GM12878 (cell line): ENCODE data around the gene TANC1. TPM values are rescaled to one million over a fixed set of nuclear protein-coding genes. Genes with fewer than 3 reads are reported as not detected.

Experiments used
- ATAC-seq: fragments of 200-7000 bp; cut with Tn5 transposase; 3 replicates; pipeline ENCODE4 v1.9.1; 2020; ENCODE audit warnings: mild to moderate bottlenecking, moderate library complexity
- BruUV-seq: library from RNA; stranded (reverse); fragments of 400-500 nt; replicated peaks from 2 replicates; lab custom pipeline; 2021; lab: Mats Ljungman, UMichigan
- CTCF ChIA-PET: fragments of 300-600 bp; sonication (Branson Sonifier 250); formaldehyde crosslinking; extraction: SDS; loops from one replicate; lab custom pipeline; 2021; ENCODE audit warnings: inconsistent platforms; lab: Yijun Ruan, JAX
- POLR2A ChIA-PET: fragments of 350-600 bp; formaldehyde crosslinking; extraction: SDS; loops from one replicate; lab custom pipeline; 2021; ENCODE audit warnings: inconsistent platforms; lab: Charles Lee
- RAD21 ChIA-PET: fragments of 300-600 bp; sonication (Branson Sonifier 250); formaldehyde crosslinking; loops from one replicate; lab custom pipeline; 2023; ENCODE audit warnings: antibody characterized with exemption; ENCODE audit not compliant: unreplicated experiment; lab: Charles Lee
- SMC1A ChIA-PET: fragments of 300-600 bp; sonication (Branson Sonifier 250); formaldehyde crosslinking; loops from one replicate; lab custom pipeline; 2023; ENCODE audit not compliant: unreplicated experiment, uncharacterized antibody; lab: Charles Lee
- DNase-seq: peaks from one replicate; pipeline ENCODE4 v3.0.0-alpha.2; 2011; ENCODE audit warnings: low read depth, low spot score
- FAIRE-seq: peaks from 3 replicates; lab custom pipeline; 2011; peaks lifted over from hg19 to GRCh38; lab: Jason Lieb, UNC
- H2AFZ ChIP-seq: 2 replicates; pipeline ENCODE4 v1.6.0; 2011; ENCODE audit warnings: low read depth, low read length, control low read depth; ENCODE audit not compliant: control insufficient read depth
- H3K27ac ChIP-seq: 2 replicates; pipeline ENCODE4 v1.5.1; 2011; ENCODE audit warnings: control low read depth; ENCODE audit not compliant: control insufficient read depth, insufficient read depth
- H3K27me3 ChIP-seq, 2 experiments: replicated peaks in 1 of 2; 2 replicates each; pipeline versions ENCODE4 v1.6.0 to v1.6.1; 2011; ENCODE audit warnings: low read length in 1 of 2; ENCODE audit not compliant: control insufficient read depth in 2 of 2, insufficient read depth in 2 of 2
- H3K36me3 ChIP-seq, 2 experiments: 2 replicates each; pipeline ENCODE4 v1.5.1; 2011; ENCODE audit warnings: low read length in 1 of 2; ENCODE audit not compliant: control insufficient read depth in 2 of 2, insufficient read depth in 2 of 2
- H3K4me1 ChIP-seq: 2 replicates; pipeline ENCODE4 v1.6.1; 2011; ENCODE audit warnings: mild to moderate bottlenecking, low read length, moderate library complexity, mixed read lengths; ENCODE audit not compliant: control insufficient read depth, insufficient read depth
- H3K4me2 ChIP-seq: 2 replicates; pipeline ENCODE4 v1.6.0; 2011; ENCODE audit warnings: control low read depth; ENCODE audit not compliant: control insufficient read depth, insufficient read depth
- H3K4me3 ChIP-seq: fragments of 200-600 bp; sonication (generic); 2 replicates; pipeline ENCODE4 v1.5.1; 2016
- H3K79me2 ChIP-seq: 2 replicates; pipeline ENCODE4 v1.6.0; 2011; ENCODE audit warnings: low read length; ENCODE audit not compliant: control insufficient read depth, insufficient read depth
- H3K9ac ChIP-seq: 2 replicates; pipeline ENCODE4 v1.8.0; 2011; ENCODE audit warnings: low read length, control low read depth, mixed read lengths; ENCODE audit not compliant: control insufficient read depth, insufficient read depth
- H3K9me3 ChIP-seq: replicated peaks from 3 replicates; pipeline ENCODE4 v1.5.1; 2011; ENCODE audit warnings: mild to moderate bottlenecking, low read length; ENCODE audit not compliant: control insufficient read depth, insufficient read depth
- H4K20me1 ChIP-seq: 2 replicates; pipeline ENCODE4 v1.6.0; 2011; ENCODE audit not compliant: control insufficient read depth, insufficient read depth
- BCL11A ChIP-seq: IDR thresholded peaks from 2 replicates; pipeline ENCODE4 v1.6.1; 2011; ENCODE audit warnings: low read depth, low read length
- CBFB ChIP-seq: IDR thresholded peaks from 2 replicates; pipeline ENCODE4 v1.6.1; 2016; ENCODE audit warnings: antibody characterized with exemption, low read depth
- MLLT1 ChIP-seq: fragments of 450-650 bp; IDR thresholded peaks from 2 replicates; pipeline ENCODE4 v1.6.1; 2016; ENCODE audit warnings: mild to moderate bottlenecking
- POLR2A ChIP-seq: IDR thresholded peaks from 2 replicates; pipeline ENCODE4 v1.6.1; 2011; ENCODE audit warnings: low read depth, mild to moderate bottlenecking, low read length
- SMARCA5 ChIP-seq: fragments of 450-650 bp; IDR thresholded peaks from 2 replicates; pipeline ENCODE4 v1.6.1; 2017; ENCODE audit warnings: mild to moderate bottlenecking
- SP1 ChIP-seq: IDR thresholded peaks from one replicate; pipeline ENCODE4 v1.6.1; 2011; ENCODE audit warnings: low read depth, low read length
- SUZ12 ChIP-seq: fragments of 200-600 bp; sonication (generic); IDR thresholded peaks from one replicate; pipeline ENCODE4 v1.6.1; 2018; ENCODE audit warnings: antibody characterized with exemption, mild to moderate bottlenecking; ENCODE audit not compliant: unreplicated experiment
- TARDBP ChIP-seq: IDR thresholded peaks from 2 replicates; pipeline ENCODE4 v1.6.1; 2016; ENCODE audit warnings: borderline replicate concordance
- TBL1XR1 ChIP-seq: IDR thresholded peaks from 2 replicates; pipeline ENCODE4 v1.6.1; 2012; ENCODE audit warnings: low read depth, low read length, improper control_type of control experiment
- YBX1 ChIP-seq: fragments of 450-650 bp; IDR thresholded peaks from 2 replicates; pipeline ENCODE4 v1.6.1; 2016; ENCODE audit warnings: antibody characterized with exemption
- ZNF24 ChIP-seq: fragments of 450-650 bp; IDR thresholded peaks from 2 replicates; pipeline ENCODE4 v1.6.1; 2017; ENCODE audit warnings: antibody characterized with exemption, mild to moderate bottlenecking
- WGBS: methylation state at CpG from one replicate; pipeline ENCODE4 v1.1.6; 2016; ENCODE audit warnings: low lambda C conversion rate; ENCODE audit not compliant: insufficient replicate concordance, insufficient coverage; ENCODE audit errors: missing lambda C conversion rate; 5-methylcytosine and 5-hydroxymethylcytosine counted together
- in situ Hi-C: fragments of 300-500 bp; cut with MboI; formaldehyde crosslinking; loops from 9 replicates; pipeline ENCODE4 v1.14.3; 2018; ENCODE audit warnings: mixed read lengths
- intact Hi-C: fragments of 100-400 bp; cut with micrococcal nuclease; formaldehyde crosslinking; loops from one replicate; pipeline ENCODE4 v1.14.2; 2022; ENCODE audit not compliant: unreplicated experiment
- polyA plus RNA-seq, 11 experiments: library from polyadenylated mRNA; depleted of rRNA in 4 of 11; unstranded in 6 of 11; stranded (reverse) in 5 of 11; fragments of >200 nt; fragmentation: Nextera tagmentation in 4 of 11; fragmentation: Illumina TruSeq in 1 of 11; extraction: Ambion mirVana in 4 of 11; extraction: Trizol in 1 of 11; gene quantifications; 1 replicate in 1 of 11; 2 replicates in 10 of 11; pipeline versions ENCODE4 v1.2.1 to v1.2.3, GENCODE V29; 2011 to 2016; ENCODE audit warnings: inconsistent platforms in 2 of 11, missing spikeins in 2 of 11, low read depth in 1 of 11
- total RNA-seq, 4 experiments: library from RNA; depleted of rRNA in 3 of 4; stranded (reverse); fragments of >200 nt in 3 of 4; fragmentation: Illumina TruSeq in 1 of 4; extraction: Trizol in 1 of 4; gene quantifications; 2 replicates each; pipeline versions ENCODE4 v1.2.1 to v1.2.3, GENCODE V29; 2013 to 2021

Gene TANC1
- total and polyA plus RNA-seq, 10 of the 15 experiments (the other 5 are each of a cell fraction or from before 2014, with no cell fraction given) = 0.05 to 5.0 (median 0.34) TPM

DNA sequence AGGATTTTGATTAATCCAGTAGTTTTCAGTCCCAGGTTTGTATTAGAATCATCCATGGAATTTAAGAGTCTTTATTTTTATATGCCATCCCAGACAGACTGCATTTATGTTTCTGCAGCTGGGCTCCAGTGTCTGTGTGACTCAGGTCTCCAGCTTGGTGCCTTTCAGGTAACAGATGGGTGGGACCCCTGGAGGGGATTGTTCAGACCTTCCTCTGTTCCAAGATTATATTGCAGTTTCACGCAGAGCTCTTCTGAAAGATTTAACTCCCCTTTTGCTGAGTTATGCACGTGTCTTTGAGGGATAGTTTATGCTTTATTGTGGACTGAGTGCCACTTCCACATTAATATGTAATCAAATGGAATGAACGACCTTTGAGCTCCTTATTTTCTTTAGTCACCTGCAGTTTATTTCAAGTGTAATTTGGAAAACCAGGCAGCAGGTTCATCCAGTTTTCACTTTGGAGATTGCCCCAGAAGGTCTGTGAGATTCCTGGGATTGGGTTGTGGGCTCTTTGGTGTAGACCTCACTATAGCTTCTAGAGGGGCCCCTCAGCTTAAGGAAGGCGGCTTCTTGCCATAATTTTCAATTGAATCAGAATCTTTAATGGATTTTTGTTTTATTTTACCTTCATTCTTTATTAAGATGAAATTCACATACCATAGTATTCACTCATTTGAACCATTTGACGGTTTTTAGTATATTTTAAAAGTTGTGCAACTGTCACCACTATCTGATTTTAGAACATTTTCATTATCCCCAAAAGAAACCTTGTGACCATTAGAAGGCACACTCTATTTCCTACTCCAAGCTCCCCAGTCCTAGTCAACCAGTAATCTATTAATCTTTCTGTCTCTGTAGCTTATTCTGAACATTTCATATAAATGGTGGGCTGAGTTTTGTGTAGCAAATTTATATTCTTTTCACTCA, 183.0 kb downstream of the TANC1 start:
- H3K27ac ChIP-seq = no peak overlapping the region
- no peak overlapping the region for H2AFZ ChIP-seq
- no peak for ATAC-seq
- CTCF ChIA-PET = interaction anchor here (0.7 to 1.5 kb wide), 3 partner anchors 29 to 41 kb away, joined by 3 to 6 read pairs (median 4); no protein-coding TSS in a partner anchor
- WGBS = 33% methylated on average over 5 of the region's 5 CpGs
- FAIRE-seq = no peak
- intact Hi-C loops = no loop called here
- H3K27me3 ChIP-seq = no peaks in the 10 kb centered on the region
- no peaks in the 10 kb centered on the region for H3K36me3 ChIP-seq
- POLR2A ChIA-PET = interaction anchor here (0.6 kb wide), 1 partner anchor 29 kb away, joined by 3 read pairs; no protein-coding TSS in a partner anchor
- no peak overlapping the region for H3K4me3 ChIP-seq
- RAD21 ChIA-PET = interaction anchor here (1.3 kb wide), 1 partner anchor 11 kb away, joined by 3 read pairs; no protein-coding TSS in a partner anchor
- H3K79me2 ChIP-seq = no peaks in the 10 kb centered on the region
- DNase-seq = no peak
- SMC1A ChIA-PET = interaction anchor here (0.7 to 2.2 kb wide), 5 partner anchors 7 to 21 kb away, joined by 3 to 4 read pairs (median 3); no protein-coding TSS in a partner anchor
- H3K9me3 ChIP-seq = no peaks in the 10 kb centered on the region
- in situ Hi-C loops = no loop called here
- BruUV-seq = no TSS peak
- H3K4me2 ChIP-seq = no peak overlapping the region
- peaks cover 3% of the 10 kb centered on the region; the same call in 1 of the 2 replicates for H3K4me1 ChIP-seq
- TF ChIP-seq SUZ12 (no peak), CBFB (no peak), TBL1XR1 (no peak), SP1 (no peak), POLR2A (no peak), TARDBP (no peak), BCL11A (no peak), SMARCA5 (no peak), YBX1 (no peak), ZNF24 (no peak), MLLT1 (no peak)
- no peak overlapping the region for H3K9ac ChIP-seq
- no peaks in the 10 kb centered on the region for H4K20me1 ChIP-seq
